DOHH2 (cell line): ENCODE data around the gene RPS27L.

Experiments used
- H3F3A ChIP-seq: fragments of 200-600 bp; sonication (generic), shearing (Covaris generic); 2 replicates; pipeline ENCODE4 v1.6.0; 2016; ENCODE audit warnings: antibody characterized with exemption, mild to moderate bottlenecking; ENCODE audit not compliant: control insufficient read depth, insufficient read depth
- H3K27ac ChIP-seq: fragments of 200-600 bp; sonication (generic); 2 replicates; pipeline ENCODE4 v1.5.1; 2014; ENCODE audit warnings: low read depth, mild to moderate bottlenecking, low read length, moderate library complexity
- H3K27me3 ChIP-seq: fragments of 200-600 bp; sonication (generic); 2 replicates; pipeline ENCODE4 v1.6.1; 2014; ENCODE audit warnings: mild to moderate bottlenecking, low read length, mixed read lengths; ENCODE audit not compliant: control insufficient read depth
- H3K36me3 ChIP-seq: fragments of 200-600 bp; sonication (generic); 2 replicates; pipeline ENCODE4 v1.6.1; 2014; ENCODE audit warnings: mild to moderate bottlenecking, low read length, moderate library complexity, mixed read lengths; ENCODE audit not compliant: control insufficient read depth
- H3K4me1 ChIP-seq: fragments of 200-600 bp; sonication (generic); 2 replicates; pipeline ENCODE4 v1.6.1; 2014; ENCODE audit warnings: mild to moderate bottlenecking, low read length, mixed read lengths; ENCODE audit not compliant: control insufficient read depth
- H3K4me2 ChIP-seq: fragments of 200-600 bp; sonication (generic); 2 replicates; pipeline ENCODE4 v1.6.0; 2014; ENCODE audit warnings: mild to moderate bottlenecking, low read length, moderate library complexity
- H3K4me3 ChIP-seq: fragments of 200-600 bp; sonication (generic); 2 replicates; pipeline ENCODE4 v1.5.1; 2014; ENCODE audit warnings: mild to moderate bottlenecking, low read length, mixed read lengths
- H3K79me2 ChIP-seq: fragments of 200-600 bp; sonication (generic); 2 replicates; pipeline ENCODE4 v1.6.1; 2014; ENCODE audit warnings: mild to moderate bottlenecking, low read length, mixed read lengths; ENCODE audit not compliant: control insufficient read depth
- H3K9me2 ChIP-seq: fragments of 200-600 bp; sonication (generic); replicated peaks from 2 replicates; pipeline ENCODE4 v1.6.1; 2014; ENCODE audit warnings: mild to moderate bottlenecking, low read length, mixed read lengths; ENCODE audit not compliant: control insufficient read depth
- H3K9me3 ChIP-seq: fragments of 200-600 bp; sonication (generic); 2 replicates; pipeline ENCODE4 v1.6.1; 2014; ENCODE audit warnings: antibody characterized with exemption, low read length, mixed read lengths; ENCODE audit not compliant: control insufficient read depth, insufficient read depth
- H4K20me1 ChIP-seq: fragments of 200-600 bp; sonication (generic); 2 replicates; pipeline ENCODE4 v1.6.0; 2014; ENCODE audit warnings: low read depth, mild to moderate bottlenecking, antibody characterized with exemption, low read length, moderate library complexity; ENCODE audit not compliant: control insufficient read depth, insufficient read depth
- CTCF ChIP-seq: fragments of 200-600 bp; sonication (generic); IDR thresholded peaks from one replicate; pipeline ENCODE4 v1.5.1; 2014; ENCODE audit warnings: antibody characterized with exemption, mild to moderate bottlenecking, low read depth, low read length; ENCODE audit not compliant: poor library complexity, severe bottlenecking
- EZH2phosphoT487 ChIP-seq: fragments of 200-600 bp; sonication (generic); IDR thresholded peaks from 2 replicates; pipeline ENCODE4 v1.6.1; 2017; ENCODE audit warnings: borderline replicate concordance, mild to moderate bottlenecking, antibody characterized with exemption, low read length, moderate library complexity, mixed read lengths

The RPS27L gene

GRCh38 chr15:63191895-63192618 is 34.8 kb upstream of the RPS27L start:
- no peaks in the 10 kb centered on the region for H3K27me3 ChIP-seq
- H4K20me1 ChIP-seq: no peaks in the 10 kb centered on the region
- TF ChIP-seq EZH2phosphoT487 (no peak), CTCF (no peak)
- no peaks in the 10 kb centered on the region for H3K9me2 ChIP-seq
- H3K4me1 ChIP-seq: peaks cover 75% of the 10 kb centered on the region
- peaks cover 7% of the 10 kb centered on the region for H3K36me3 ChIP-seq
- H3K27ac ChIP-seq: peak overlapping the region; percentile 75
- H3K4me2 ChIP-seq: peak overlapping the region; percentile 94
- H3K9me3 ChIP-seq: no peaks in the 10 kb centered on the region
- H3K79me2 ChIP-seq: peaks cover 75% of the 10 kb centered on the region
- peak overlapping the region; percentile 89 for H3K4me3 ChIP-seq
- peaks cover 17% of the 10 kb centered on the region for H3F3A ChIP-seq

GRCh38 chr15:63190769-63191649 is 33.7 kb upstream of the RPS27L start:
- Histone ChIP-seq H3K4me2 (peak overlapping the region; percentile 94), H3K79me2 (peaks cover 66% of the 10 kb centered on the region), H3K27ac (peak overlapping the region; percentile 75), H3K9me2 (no peaks in the 10 kb centered on the region), H3K4me1 (peaks cover 71% of the 10 kb centered on the region), H3K27me3 (peaks cover 4% of the 10 kb centered on the region), H4K20me1 (no peaks in the 10 kb centered on the region), H3K9me3 (no peaks in the 10 kb centered on the region), H3F3A (peaks cover 17% of the 10 kb centered on the region), H3K36me3 (peaks cover 5% of the 10 kb centered on the region), H3K4me3 (peak overlapping the region; percentile 89)
- TF ChIP-seq EZH2phosphoT487 (no peak), CTCF (no peak)

- H3K27me3 ChIP-seq: peaks cover 4% of the 10 kb centered on the region
- no peaks in the 10 kb centered on the region for H3K9me3 ChIP-seq
- peak overlapping the region; percentile 89 for H3K4me3 ChIP-seq
- TF ChIP-seq EZH2phosphoT487 (no peak), CTCF (no peak)
- H3K4me2 ChIP-seq: peak overlapping the region; percentile 94
- peak overlapping the region; percentile 75 for H3K27ac ChIP-seq
- H3K79me2 ChIP-seq: peaks cover 57% of the 10 kb centered on the region
- no peaks in the 10 kb centered on the region for H3K36me3 ChIP-seq
- peaks cover 62% of the 10 kb centered on the region for H3K4me1 ChIP-seq
- H3K9me2 ChIP-seq: no peaks in the 10 kb centered on the region
- peaks cover 17% of the 10 kb centered on the region for H3F3A ChIP-seq
- no peaks in the 10 kb centered on the region for H4K20me1 ChIP-seq
Observed at GRCh38 chr15:63189941-63190768, 32.9 kb upstream of the RPS27L start.
